Endodermal cell (in vitro differentiated cells): ENCODE measurements around the gene USP30. TPM values are rescaled to one million over a fixed set of nuclear protein-coding genes. Genes with fewer than 3 reads are reported as not detected.
"Not testable (repeated sequence)": the region's sequence is repeated elsewhere in the genome, so short reads cannot be mapped to it uniquely, and the experiment has no call there.

Source experiments
- DNase-seq: peaks from one replicate; pipeline ENCODE4 v3.0.0-alpha.2; 2017
- H3K27ac ChIP-seq: 2 replicates; pipeline ENCODE4 v1.5.1; 2013; ENCODE audit warnings: mild to moderate bottlenecking, low read depth, low read length, moderate library complexity
- H3K27me3 ChIP-seq: 2 replicates; pipeline ENCODE4 v1.6.1; 2013; ENCODE audit warnings: mild to moderate bottlenecking, low read length, moderate library complexity; ENCODE audit not compliant: insufficient read depth, control insufficient read depth, poor library complexity, severe bottlenecking
- H3K36me3 ChIP-seq: 2 replicates; pipeline ENCODE4 v1.7.0; 2013; ENCODE audit warnings: mild to moderate bottlenecking, low read length, moderate library complexity; ENCODE audit not compliant: control insufficient read depth, insufficient read depth
- H3K4me1 ChIP-seq: one replicate; pipeline ENCODE4 v1.7.0; 2013; ENCODE audit warnings: low read length; ENCODE audit not compliant: control insufficient read depth, insufficient read depth
- H3K4me3 ChIP-seq: 2 replicates; pipeline ENCODE4 v1.5.1; 2013; ENCODE audit warnings: mild to moderate bottlenecking, low read length, moderate library complexity
- H3K9ac ChIP-seq: 2 replicates; pipeline ENCODE4 v1.6.1; 2013; ENCODE audit warnings: mild to moderate bottlenecking, low read length, moderate library complexity; ENCODE audit not compliant: poor library complexity, severe bottlenecking; ENCODE audit errors: extremely low read depth
- H3K9me3 ChIP-seq: 2 replicates; pipeline ENCODE4 v1.6.1; 2013; ENCODE audit warnings: mild to moderate bottlenecking, low read length, moderate library complexity; ENCODE audit not compliant: control insufficient read depth
- H3K27ac Mint-ChIP-seq: 2 replicates; pipeline ENCODE4 v1.8.0; 2020; ENCODE audit warnings: mixed read lengths
- H3K27me3 Mint-ChIP-seq: 2 replicates; pipeline ENCODE4 v1.8.0; 2021; ENCODE audit warnings: mild to moderate bottlenecking, mixed read lengths; ENCODE audit not compliant: insufficient read depth
- H3K36me3 Mint-ChIP-seq: 2 replicates; pipeline ENCODE4 v1.8.0; 2020; ENCODE audit warnings: low read depth, mixed read lengths
- H3K4me1 Mint-ChIP-seq: 2 replicates; pipeline ENCODE4 v1.8.0; 2020; ENCODE audit warnings: mixed read lengths
- H3K4me3 Mint-ChIP-seq: 2 replicates; pipeline ENCODE4 v1.8.0; 2020; ENCODE audit warnings: mild to moderate bottlenecking, moderate library complexity, mixed read lengths
- H3K9me3 Mint-ChIP-seq: 2 replicates; pipeline ENCODE4 v1.8.0; 2020; ENCODE audit warnings: mild to moderate bottlenecking, mixed read lengths
- CTCF ChIP-seq: fragments of 200-600 bp; sonication (generic); conservative IDR thresholded peaks from 2 replicates; pipeline ENCODE4 v1.5.0; 2021; ENCODE audit warnings: antibody characterized with exemption, mild to moderate bottlenecking
- WGBS, 2 experiments: methylation state at CpG; one replicate each; pipeline versions ENCODE4 v1.1.5 to v1.1.7; 2013; ENCODE audit warnings: missing lambda C conversion rate in 2 of 2, mixed read lengths in 1 of 2; ENCODE audit not compliant: insufficient coverage in 1 of 2, insufficient read length in 1 of 2; 5-methylcytosine and 5-hydroxymethylcytosine counted together
- total RNA-seq, 2 donors: library from RNA; stranded (reverse); fragmentation: NEBNext Ultra II Directional in 1 of 2; extraction: Animal tissue kit (Norgen Biotek cat#: 25700) in 1 of 2; gene quantifications; 2 replicates in 1 of 2; 3 replicates in 1 of 2; pipeline ENCODE4 v1.2.1, GENCODE V29; 2021

USP30 gene
- total RNA-seq, 2 donors from 2014 or later: 6.3 to 10.8 TPM

- Histone ChIP-seq H3K27ac (peak within 1 kb of the TSS; percentile 70), H3K4me3 (peak within 1 kb of the TSS; percentile 68), H3K4me1 (no peaks in the 10 kb centered on the region), H3K36me3 (no peaks in the 10 kb centered on the region), H3K9ac (no peak within 1 kb of the TSS), H3K9me3 (no peaks in the 10 kb centered on the region), H3K27me3 (peaks cover 4% of the 10 kb centered on the region)
- no peak within 1 kb of the TSS for H3K27ac Mint-ChIP-seq
- no peaks in the 10 kb centered on the region for H3K9me3 Mint-ChIP-seq
- no peak within 1 kb of the TSS for H3K4me3 Mint-ChIP-seq
- no peaks in the 10 kb centered on the region for H3K4me1 Mint-ChIP-seq
- no peaks in the 10 kb centered on the region for H3K36me3 Mint-ChIP-seq
- no peak for TF ChIP-seq CTCF
- DNase-seq: peak; percentile 100
- WGBS, 2 experiments: 10 to 11% methylated on average over 23 to 30 of the region's 30 CpGs
- peaks cover 22% of the 10 kb centered on the region for H3K27me3 Mint-ChIP-seq
Measured at GRCh38 chr12:109020796-109021380, 31.5 kb upstream of the USP30 start, which contains the start of gene SVOP. Gene SVOP, minus strand, starts transcription at chr12:109021068. Its CDS starts 200 bp downstream, at chr12:109020868.

DNA sequence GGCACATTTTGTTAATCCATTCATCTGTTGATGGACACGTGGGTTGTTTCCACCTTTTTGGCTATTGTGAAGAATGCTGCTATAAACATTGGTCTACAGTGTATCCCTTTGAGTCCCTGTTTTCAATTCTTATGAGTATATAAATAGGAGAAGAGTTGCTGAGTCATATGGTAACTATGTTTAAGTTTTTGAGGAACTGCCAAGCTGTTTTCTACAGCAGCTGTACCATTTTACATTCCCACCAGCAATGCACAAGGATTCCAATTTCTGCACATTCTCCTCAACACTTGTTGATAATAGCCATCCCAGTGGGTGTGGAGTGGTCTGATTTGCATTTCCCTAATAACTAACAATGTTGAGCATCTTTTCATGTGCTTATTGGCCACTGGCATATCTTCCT lies 24.6 kb upstream of the USP30 start:
- Mint-ChIP-seq H3K4me3 (no peak overlapping the region), H3K27ac (no peak overlapping the region), H3K4me1 (no peaks in the 10 kb centered on the region), H3K9me3 (peaks cover 10% of the 10 kb centered on the region), H3K27me3 (peaks cover 4% of the 10 kb centered on the region), H3K36me3 (no peaks in the 10 kb centered on the region)
- Histone ChIP-seq H3K4me3 (no peak overlapping the region), H3K9ac (no peak overlapping the region), H3K9me3 (peaks cover 10% of the 10 kb centered on the region), H3K4me1 (no peaks in the 10 kb centered on the region), H3K27me3 (peaks cover 6% of the 10 kb centered on the region), H3K36me3 (no peaks in the 10 kb centered on the region), H3K27ac (no peak overlapping the region)
- no peak for TF ChIP-seq CTCF
- no peak for DNase-seq
- 66% methylated on average over 1 of the region's 1 CpG; no CpG with 5 or more reads in 1 of the 2 experiments for WGBS, 2 experiments

DNA sequence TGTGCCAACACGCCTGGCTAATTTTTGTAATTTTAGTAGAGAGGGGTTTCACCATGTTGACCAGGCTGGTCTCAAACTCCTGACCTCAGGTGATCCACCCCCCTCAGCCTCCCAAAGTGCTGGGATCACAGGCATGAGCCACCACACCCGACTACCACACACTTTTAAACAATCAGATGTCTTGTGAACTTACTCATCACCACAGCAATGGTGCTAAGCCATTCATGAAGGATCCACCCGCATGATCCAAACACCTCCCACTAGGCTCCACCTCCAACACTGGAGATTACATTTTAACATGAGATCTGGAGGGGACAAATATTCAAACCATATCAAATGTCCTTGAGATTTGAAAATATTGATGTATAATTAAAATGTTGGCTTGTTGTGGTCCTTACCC lies 23.8 kb upstream of the USP30 start:
- not testable (repeated sequence) for H3K4me3 Mint-ChIP-seq, H3K4me1 ChIP-seq, H3K9ac ChIP-seq, H3K36me3 Mint-ChIP-seq, H3K4me1 Mint-ChIP-seq, H3K27me3 Mint-ChIP-seq, DNase-seq, H3K36me3 ChIP-seq, H3K27me3 ChIP-seq, H3K27ac Mint-ChIP-seq, H3K27ac ChIP-seq, H3K4me3 ChIP-seq
- WGBS, 2 experiments: 93 to 100% methylated on average over 1 to 2 of the region's 3 CpGs
- H3K9me3 Mint-ChIP-seq: peaks cover 10% of the 10 kb centered on the region
- peaks cover 10% of the 10 kb centered on the region for H3K9me3 ChIP-seq

- Mint-ChIP-seq H3K4me1 (no peaks in the 10 kb centered on the region), H3K27me3 (peaks cover 2% of the 10 kb centered on the region), H3K9me3 (peaks cover 10% of the 10 kb centered on the region), H3K4me3 (no peak overlapping the region), H3K27ac (no peak overlapping the region), H3K36me3 (no peaks in the 10 kb centered on the region)
- no peak overlapping the region for H3K9ac ChIP-seq
- H3K27me3 ChIP-seq: peaks cover 6% of the 10 kb centered on the region
- H3K4me1 ChIP-seq: no peaks in the 10 kb centered on the region
- peaks cover 10% of the 10 kb centered on the region for H3K9me3 ChIP-seq
- 71 to 85% methylated on average over 2 of the region's 2 CpGs for WGBS, 2 experiments
- H3K36me3 ChIP-seq: no peaks in the 10 kb centered on the region
- H3K4me3 ChIP-seq: no peak overlapping the region
- no peak for TF ChIP-seq CTCF
- H3K27ac ChIP-seq: no peak overlapping the region
- no peak for DNase-seq
Measured at GRCh38 chr12:109029411-109029810, 23.0 kb upstream of the USP30 start.
